ENCODE measurements around the gene TAF1C.

GRCh38 chr16:84176192-84177053 is 10.4 kb downstream of the TAF1C start:
- TF ChIP-seq CTCF (IDR thresholded peaks at IDR 0.05; ENCODE audit: borderline replicate concordance, extremely low read depth, low read length, poor library complexity, severe bottlenecking), result no peak
- TF ChIP-seq EZH2 (IDR thresholded peaks at IDR 0.05; ENCODE audit: borderline replicate concordance, low read depth, low read length, severe bottlenecking), result no peak

Measured in DND-41 (cell line).